Diencephalon (tissue), 1 donor: ENCODE measurements around the gene MACROH2A2. TPM values are rescaled to one million over a fixed set of nuclear protein-coding genes. Genes with fewer than 3 reads are reported as not detected.

Source experiments
- total RNA-seq: library from RNA; depleted of rRNA; stranded (reverse); fragments of >200 nt; gene quantifications from one replicate; pipeline ENCODE4 v1.2.3, GENCODE V29; 2014

The MACROH2A2 gene
- total RNA-seq = 45.7 TPM

DNA sequence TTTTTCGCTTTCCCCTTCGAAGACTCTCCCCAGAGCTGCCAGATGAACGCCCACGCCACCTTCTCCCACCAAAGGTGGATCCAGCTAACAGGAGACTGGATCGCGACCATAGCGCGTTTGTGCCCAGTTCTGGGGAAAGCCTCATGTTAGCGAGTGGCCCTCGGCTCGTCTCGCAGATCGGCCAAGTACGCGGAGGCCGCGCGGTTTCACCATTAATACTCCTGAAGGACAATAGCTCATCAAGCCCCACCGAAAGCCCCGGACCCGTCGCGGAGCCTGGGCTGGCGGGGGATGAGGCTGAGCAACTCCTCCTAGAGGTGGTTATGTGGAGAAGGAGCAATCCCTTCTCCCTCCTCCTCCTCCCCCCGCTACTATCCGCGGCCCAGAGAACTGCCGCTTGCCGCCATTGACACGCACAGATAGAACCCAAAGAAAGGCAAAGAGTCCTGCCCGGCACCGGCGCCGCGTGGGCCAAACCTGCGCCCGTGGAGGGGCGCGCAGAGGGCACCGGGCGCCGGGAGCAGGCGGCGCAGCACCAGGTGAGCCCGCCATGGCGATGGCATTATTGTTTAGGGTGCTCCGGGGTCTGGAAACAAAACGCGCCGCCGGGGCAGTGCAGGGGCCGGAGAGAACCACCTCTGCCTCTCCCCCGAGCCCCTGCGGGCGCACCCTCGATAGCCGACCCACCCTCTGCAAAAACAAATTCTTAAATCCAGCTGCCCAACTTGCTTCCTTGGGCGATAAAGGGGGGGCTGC is at the start of gene MACROH2A2:
MACROH2A2 (plus strand) TSS at position 385 of the 756 bp plus-strand sequence. CDS start 22,813 bp downstream, outside the sequence.

GRCh38 chr10:70132098-70133029 is 79.7 kb downstream of the MACROH2A2 start, which contains the start of gene AIFM2:
Gene AIFM2 (minus strand): TSS chr10:70132825. CDS start chr10:70124084, 8,741 bp downstream.

DNA sequence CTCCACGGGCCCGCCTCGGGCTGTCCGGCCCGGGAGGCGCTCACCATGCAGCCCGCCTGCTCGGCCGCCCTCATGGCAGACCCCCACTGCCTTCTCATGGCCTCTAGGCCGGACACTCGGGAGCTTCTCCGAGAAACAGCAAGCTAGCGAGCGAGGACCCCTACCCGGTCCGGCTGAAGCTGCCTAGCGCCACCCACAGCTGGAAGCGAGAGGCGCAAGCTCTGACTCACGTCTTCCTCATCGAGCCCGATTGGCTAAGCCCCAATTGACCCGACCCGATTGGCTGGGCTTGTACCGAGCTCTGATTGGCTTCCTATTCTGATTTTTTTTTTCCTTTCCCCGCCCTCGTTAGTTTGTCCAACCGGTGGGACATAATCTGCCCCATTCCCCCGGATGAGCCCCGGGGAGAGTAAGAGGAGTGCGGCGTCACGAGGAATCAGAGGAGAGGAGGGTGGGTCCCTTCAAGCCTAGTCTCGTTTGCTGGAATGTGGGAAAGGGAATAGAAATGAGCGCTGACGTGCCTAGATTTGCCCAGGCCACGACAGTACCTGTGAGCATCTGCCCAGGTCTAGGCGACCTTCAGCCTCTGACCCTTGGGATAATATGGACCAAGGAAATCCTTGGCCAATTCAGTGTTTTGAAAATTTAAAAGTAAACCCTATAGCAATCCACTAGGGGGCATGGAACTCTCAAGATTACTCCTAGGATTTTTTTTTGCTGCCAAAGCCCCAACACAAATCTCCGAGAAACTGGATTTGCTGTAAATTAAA is 94.0 kb downstream of the MACROH2A2 start, which contains the start of gene TYSND1:
TYSND1 (minus strand) TSS at position 212 of the 770 bp plus-strand sequence; CDS start at position 98, 114 bp downstream.

Other genes starting within 250 kb of the MACROH2A2 start
- 3.9 TPM for gene AIFM2, start 80.0 kb downstream of the MACROH2A2 start, total RNA-seq
- gene TYSND1, start 93.9 kb downstream of the MACROH2A2 start, total RNA-seq = 6.7 TPM
- gene SAR1A, start 117.7 kb downstream of the MACROH2A2 start, total RNA-seq = 160 TPM
- gene PPA1, start 180.6 kb downstream of the MACROH2A2 start, total RNA-seq = 207 TPM
- gene NPFFR1, start 231.2 kb downstream of the MACROH2A2 start, total RNA-seq = 5.1 TPM